Pulmonary artery endothelial cell (primary cell): ENCODE measurements around the gene CAMK1D. TPM values are rescaled to one million over a fixed set of nuclear protein-coding genes. Genes with fewer than 3 reads are reported as not detected.

Experiments used
- DNase-seq: peaks from one replicate; pipeline ENCODE4 v3.0.0-alpha.2; 2011; ENCODE audit warnings: low read depth, low spot score
- total RNA-seq: library from RNA; depleted of rRNA; stranded (reverse); fragments of >200 nt; gene quantifications from 2 replicates; pipeline ENCODE4 v1.2.3, GENCODE V29; 2014

The CAMK1D gene
- total RNA-seq, 1 donor from 2014 or later: 0.86 TPM

DNA sequence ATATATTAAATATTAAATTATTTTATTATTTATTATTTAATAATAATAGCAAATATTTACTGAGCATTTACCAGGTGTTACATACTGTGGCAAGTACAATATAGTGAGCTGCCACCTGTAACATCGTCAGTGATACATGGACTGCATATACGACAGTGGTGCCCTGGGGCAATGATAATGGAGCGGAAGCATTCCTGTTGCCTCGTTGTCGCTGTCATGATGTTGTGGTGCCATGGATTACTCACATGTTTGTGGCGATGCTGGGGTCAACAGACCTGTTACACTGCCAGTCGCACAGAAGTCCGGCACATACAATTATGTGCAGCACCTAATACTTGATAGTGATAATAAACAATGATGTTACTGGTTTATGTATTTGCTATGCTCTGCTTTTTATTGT, 20.6 kb downstream of the CAMK1D start:
- no peak for DNase-seq

DNA sequence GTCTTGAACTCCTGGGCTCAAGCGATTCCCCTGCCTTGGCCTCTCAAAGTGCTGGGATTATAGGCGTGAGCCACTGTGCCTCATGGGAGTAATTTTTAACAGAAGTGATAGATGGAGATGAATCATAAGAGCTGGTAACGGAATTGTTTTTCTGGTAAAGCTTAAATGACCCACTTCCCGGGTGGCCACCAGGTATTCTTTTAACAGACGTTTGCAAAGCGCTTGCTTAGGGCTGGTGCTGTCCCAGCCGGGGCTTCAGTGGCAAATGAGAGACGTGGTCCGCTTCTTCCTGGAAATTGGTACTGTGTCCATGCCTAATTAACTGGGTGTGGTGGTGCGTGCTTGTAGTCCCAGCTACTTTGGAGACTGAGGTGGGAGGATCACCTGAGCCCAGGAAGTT, 23.5 kb downstream of the CAMK1D start:
- DNase-seq: no peak

DNA sequence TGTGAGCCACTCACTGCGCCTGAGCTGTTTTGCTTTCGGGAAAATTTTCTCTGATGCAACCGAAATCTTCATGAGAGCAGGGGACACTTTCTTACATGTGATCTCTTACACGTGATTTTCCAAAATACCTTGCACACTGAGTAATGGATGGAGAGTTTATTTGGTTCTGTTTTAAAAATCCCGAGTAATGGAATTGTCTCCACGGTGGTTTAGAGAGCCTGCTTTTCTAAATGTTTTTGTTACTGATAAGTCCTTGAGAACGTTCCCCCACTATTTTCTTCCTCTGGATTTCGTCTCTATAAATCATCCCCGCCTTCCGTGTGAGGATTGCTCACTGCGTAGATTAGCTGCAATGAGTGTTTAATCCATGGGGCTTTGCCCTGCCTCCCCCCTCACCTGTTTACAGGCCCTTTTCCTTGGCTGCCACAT, 25.7 kb downstream of the CAMK1D start:
- DNase-seq: no peak

DNA sequence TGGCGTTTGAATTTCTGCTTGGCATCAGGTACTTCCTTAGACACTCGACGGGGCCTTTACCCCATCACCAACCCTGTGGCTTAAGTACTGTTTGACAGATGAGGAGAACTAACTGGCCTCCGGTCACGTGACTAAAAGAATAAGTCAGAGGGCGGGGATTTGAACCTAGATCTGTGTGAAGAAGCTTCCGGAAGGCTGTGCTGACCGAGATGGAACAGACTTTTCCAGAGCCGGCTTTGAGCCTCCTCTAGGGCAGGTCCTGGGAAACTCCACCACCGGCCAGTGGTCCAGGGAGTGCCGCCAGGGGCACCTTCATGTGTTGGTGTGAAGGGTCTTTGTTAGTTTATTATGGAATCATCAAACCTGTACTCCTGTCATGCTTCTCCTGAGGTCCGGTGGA, 26.9 kb downstream of the CAMK1D start:
- no peak for DNase-seq

DNA sequence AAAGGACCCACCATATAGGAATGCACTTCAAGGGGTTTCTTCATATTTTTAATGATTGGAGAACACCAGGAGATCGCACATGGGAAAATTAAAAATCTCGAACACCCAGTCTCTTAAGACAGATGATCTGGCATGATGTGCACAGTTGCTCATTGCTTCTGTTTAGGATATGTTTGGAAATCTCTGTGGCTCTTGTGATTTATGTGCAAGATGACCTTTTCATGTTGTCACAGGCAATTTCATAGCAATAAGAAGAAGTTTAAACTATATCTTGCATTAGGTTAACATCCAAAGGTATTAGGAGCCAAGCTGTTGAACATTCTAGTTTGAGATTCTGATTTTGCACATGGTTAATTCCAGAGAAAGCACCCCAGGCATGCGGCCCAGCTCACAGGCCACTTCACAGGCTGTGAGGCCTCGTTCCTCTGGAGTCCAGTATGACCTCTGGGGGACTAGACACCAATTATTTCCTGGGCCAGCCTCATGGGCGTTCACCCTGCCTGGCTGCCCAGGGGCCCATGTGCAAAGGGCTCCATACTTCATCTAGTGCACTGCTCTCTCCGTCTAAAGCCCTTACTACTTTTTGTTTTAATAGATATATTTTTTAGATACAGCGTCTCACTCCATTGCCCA, 28.4 kb downstream of the CAMK1D start:
- no peak for DNase-seq

DNA sequence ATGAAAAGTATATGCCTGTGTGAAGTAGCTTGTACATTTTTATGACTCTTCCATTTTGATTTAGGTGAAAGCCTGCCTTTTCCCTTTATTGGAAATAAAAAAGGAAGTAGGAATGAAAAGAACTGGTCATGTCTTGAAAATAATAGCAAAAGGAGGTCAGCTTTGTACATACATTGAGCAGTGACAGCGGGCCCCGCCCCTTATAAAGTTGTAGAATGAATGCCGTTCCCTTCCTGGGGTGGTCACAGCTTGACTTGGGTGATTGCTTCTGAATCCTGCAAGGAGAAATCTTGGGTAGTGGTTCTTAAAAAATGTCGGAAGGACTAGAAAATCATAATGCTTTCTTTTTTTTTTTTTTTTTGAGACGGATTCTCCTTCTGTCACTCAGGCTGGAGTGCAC, 31.7 kb downstream of the CAMK1D start:
- no peak for DNase-seq

DNA sequence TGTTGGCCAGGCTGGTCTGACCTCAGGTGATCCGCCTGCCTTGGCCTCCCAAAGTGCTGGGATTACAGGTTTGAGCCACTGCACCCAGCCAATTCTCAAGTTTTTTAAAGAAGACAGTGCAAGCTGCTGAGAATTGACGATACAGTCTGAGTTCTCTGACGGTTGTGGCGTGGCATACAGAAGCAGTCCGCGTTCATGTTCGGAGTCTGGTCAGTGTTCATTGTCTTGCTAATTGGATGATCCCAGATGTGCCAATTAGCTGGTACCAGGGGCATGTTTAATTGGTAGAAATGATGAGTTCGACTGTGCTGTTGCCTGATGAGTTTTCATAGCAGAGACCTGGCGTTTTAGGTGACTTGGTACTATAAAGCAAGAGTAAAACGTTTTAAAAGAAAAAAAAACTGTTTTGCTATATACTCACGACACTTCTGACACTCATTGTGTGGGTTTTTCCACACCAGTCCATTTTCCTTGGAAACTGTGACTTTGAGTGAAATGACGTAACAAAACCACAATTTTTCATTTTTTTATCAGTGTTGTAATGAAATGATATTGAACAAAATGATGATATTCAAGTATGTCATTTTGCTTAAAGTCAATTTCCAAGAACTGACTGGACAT, 32.3 kb downstream of the CAMK1D start:
- DNase-seq: no peak

DNA sequence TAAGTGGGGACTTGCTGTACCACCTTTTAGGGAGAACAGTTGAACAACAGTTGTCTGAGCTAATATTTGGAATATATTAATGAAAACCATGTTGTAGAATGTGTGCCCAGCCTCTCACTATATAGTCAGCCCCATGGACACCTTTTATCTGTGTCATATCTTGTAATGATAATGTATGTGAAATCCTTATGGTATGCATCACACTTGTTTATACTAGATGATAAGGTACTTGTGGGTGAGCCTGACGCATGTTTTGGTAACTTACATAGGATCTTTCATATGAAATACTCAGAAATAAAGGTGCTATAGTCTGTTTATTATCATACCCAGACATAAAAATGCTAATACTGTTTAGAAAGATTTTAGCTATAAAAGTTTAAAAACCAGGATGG, 32.8 kb downstream of the CAMK1D start:
- no peak for DNase-seq

DNA sequence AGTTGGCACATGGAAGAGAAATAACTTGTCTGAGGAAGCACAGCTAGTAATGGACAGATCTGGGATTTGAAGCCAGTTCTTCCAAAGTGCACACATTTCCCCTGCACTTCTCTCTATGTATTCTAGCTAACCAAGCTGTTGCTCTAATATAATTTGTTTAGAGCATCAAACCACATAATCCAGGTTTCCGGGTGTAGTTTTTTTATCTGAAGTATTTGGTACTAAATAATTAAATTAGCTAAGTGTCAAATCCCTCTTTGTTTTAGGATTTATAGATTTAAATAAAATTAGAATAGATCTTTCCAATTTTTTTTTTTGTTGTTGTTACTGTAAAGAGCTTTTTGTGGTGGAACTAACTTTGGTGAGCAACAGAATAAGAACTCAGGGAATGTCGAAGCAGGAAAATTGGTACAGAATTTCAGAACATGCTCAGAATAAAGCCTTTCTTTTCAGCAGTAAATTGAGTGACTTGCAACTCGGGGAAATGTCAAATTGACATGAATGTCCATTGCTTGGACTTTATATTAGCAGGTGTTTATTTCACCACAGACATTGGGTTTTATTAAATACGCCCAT, 33.7 kb downstream of the CAMK1D start:
- no peak for DNase-seq

DNA sequence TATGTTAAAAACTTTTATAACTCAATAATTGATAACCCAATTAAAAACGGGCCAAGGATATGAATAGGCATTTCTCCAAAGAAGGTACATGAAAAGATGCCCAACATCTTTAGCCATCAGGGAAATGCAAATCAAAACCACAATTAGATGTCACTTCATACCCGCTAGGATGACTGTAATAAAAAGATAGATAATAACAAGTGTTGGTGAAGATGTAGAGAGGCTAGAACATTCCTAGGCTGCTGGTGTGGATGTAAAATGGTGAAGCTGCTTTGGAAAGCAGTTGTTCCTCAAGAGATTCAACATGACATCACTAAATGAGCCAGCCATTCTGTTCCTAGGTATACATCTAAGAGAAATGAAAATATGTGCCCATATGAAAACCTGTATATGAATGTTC, 35.6 kb downstream of the CAMK1D start:
- DNase-seq: no peak

DNA sequence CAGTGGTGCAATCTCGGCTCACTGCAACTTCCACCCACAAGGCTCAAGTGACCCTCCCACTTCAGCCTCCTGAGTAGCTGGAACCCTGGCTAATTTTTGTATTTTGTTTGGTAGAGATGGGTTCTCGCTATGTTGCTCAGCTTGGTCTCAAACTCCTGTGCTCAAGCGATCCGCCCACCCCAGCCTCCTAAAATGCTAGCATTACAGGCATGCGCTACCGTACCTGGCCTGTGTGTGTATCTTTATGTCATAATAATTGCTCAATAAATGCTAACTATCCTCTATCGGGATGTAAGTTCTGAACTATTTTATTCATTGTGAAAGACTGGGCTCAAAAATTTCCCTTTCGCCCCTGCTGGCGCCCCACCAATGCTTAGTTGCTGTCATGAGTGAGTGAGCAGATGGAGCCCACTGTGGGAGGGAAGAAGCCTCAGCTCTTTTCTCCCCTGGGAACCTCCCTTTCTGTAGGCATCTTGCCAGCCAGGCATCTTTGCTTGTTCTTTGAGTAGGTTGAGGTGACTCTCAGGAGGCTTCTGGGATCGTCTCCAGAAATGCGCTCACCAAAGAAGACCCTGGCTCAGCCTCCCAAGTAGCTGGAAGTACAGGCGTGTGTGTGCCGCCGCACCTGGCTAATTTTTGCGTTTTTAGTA, 38.3 kb downstream of the CAMK1D start:
- DNase-seq: no peak

DNA sequence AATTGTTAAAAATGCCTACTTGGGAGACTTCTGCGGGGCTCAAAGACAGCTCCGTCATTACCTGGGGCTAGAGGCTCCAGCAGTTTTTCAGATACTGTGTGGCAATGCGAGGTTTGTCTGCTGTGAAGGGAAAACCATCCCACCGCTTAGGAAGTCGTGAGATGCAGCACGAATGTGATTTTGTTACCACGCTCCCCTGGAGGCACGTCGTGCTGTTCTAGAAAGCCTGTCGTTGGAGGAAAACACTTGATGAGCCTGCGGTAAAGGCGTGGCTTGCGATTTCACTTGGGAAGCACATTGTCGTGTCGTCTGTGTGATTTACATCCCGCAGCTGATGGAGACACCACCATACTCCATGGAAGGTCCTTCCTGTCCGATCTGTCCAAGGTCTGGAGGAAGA, 39.3 kb downstream of the CAMK1D start:
- no peak for DNase-seq

DNA sequence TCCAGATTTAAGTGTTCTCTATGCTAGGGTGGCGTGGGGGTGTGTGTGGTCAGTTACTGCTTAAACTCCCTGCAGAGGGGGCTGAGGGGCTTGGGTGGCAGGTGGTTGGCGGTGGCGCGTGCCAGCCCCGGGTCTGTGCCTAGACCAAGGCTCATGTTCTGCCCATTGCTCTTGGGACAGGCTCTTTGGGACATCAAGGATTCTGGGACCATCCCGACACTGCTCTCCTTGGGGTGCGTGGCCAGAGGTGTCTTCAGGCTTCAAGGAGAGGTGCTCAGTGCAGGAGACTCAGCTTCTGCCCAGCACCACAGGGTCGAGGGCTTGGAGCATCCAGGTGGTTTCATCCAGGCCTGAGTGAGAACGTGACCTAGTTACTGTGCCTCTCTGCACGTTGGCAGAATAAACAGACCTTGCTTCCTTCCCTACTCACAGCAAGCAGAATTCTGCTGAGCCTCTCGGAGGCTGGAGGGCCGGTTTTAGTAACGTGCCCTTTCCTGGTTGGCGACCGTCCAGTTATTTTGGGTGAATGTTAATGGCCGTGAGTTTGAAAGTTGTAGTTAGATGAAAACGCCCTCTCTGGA, 39.9 kb downstream of the CAMK1D start:
- no peak for DNase-seq

DNA sequence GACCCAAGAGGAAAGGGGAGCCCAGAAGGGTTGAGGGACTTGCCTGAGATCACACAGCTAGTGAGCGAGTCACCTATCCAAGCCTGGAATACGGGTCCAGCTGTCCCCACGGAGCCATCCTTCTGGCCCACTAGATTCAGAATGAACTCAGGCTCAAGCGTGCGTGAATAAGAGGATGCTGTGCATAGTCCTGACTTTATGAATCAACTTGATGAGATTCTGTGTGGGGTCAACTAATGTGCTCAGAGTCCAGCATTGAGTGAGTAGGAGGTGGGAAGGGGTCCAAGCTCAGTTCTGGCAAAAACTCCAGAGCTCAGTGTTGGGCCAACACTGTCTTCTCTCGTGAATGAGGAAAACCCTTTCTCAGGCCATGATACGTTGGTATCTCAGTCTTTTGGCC, 41.4 kb downstream of the CAMK1D start:
- no peak for DNase-seq

DNA sequence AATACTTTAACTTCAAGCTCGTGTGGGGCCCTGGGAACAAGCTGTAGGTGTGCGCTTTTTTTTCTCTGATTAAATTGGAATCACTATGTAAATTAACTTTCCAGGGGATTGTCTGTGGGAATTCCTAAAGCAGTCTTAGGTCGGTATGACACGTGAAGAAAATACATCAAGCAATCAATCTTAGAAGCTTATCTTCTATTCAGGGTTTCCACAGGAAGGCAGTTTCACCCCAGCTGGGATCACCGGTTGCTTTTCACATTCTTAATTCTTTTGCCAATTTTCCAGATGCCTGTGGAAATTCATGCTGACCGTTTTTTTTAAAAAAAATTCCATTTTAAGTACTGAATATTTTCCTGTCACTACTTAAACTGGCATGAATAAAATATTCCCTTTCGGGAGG, 41.9 kb downstream of the CAMK1D start:
- no peak for DNase-seq

DNA sequence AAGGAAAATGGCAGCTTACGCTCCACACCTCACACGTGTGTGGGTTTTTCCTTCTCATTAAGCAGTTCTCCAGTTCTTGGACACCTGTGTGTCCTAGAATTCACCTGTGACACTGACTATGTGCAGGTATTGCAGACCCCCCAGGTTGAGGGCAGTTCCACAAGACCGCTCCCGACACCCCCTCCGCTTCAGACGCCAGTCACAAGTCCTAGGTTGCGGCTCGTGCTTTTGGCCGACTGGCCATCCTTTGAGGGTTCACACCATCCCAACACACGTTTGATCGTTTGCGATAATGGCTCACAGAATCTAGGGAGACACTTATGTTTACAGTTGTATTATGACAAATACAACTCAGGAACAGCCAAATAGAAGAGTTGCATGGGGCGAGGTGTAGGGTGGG, 44.5 kb downstream of the CAMK1D start:
- DNase-seq: no peak

DNA sequence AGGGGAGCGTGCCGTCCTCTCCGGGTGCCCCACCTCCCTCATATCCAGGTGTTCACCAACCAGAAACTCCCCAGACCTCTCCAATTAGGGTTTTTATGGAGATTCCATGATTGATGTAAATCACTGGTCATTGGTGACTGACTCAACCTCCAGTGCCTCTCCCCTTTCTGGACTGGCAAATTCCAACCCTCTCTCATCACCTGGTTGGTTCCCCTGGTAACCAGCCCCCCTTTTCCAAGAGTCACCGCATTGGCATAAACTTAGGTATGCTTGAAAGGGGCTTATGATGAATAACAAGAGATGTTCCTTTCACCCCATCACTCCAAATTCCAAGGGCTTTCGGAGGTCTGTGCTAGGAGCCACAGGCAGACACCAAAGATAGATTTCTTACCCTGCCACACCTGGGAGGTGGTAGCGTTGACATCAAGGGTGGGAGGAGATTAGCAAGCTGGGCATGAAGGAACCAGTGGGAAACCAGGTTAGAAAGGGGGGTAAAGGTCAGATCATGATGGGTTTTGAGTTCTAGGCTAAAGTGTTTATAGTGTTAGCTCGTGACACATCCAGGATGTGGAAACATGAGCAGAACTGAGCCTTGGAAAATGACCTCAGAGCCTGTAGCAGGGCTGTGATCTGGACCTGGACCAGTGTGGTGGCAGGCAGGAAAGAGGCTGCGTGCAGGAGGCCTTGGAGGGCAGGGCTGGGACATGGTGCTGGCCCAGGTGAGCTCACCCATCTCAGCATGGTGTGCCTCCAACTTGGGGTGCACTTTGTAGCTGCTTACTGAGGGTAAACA, 45.1 kb downstream of the CAMK1D start:
- no peak for DNase-seq

DNA sequence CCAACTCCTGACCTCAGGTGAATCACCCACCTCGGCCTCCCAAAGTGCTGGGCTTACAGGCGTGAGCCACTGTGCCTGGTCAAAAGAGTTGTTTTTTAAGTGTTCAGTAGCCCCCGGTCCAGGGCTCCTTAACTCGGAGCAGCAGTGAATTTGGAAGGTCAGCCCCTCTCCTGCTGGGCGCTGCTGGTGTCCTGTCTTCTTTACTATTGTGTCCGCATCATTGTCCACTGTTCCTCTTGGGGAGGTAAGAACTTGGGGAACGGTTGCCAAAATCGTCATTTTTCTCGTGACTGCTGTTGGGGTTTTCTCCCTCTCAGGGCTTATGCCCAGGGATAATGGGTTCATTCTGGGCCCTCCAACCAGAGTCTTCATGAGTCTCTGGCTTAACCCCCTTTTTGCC, 46.7 kb downstream of the CAMK1D start:
- no peak for DNase-seq

DNA sequence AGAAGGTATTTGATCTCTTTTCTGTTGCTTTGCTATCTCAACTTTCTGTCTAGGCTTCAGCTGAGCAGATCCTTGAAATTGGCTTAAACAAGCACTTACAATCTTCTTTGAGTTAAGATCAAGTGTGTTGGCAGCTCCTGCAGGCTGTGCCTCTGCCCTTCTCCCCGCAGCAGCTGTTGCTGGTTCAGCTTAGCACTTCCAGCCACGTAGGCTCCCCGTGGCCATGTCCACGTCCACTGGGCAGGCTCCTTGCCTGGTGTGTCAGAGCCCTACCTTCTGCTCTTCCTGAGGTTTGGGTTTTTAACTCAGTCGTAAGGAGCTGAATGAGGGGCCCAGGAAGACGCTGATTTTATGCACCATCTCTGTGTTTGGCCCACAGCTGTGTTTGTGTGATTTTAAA, 47.2 kb downstream of the CAMK1D start:
- DNase-seq: no peak

DNA sequence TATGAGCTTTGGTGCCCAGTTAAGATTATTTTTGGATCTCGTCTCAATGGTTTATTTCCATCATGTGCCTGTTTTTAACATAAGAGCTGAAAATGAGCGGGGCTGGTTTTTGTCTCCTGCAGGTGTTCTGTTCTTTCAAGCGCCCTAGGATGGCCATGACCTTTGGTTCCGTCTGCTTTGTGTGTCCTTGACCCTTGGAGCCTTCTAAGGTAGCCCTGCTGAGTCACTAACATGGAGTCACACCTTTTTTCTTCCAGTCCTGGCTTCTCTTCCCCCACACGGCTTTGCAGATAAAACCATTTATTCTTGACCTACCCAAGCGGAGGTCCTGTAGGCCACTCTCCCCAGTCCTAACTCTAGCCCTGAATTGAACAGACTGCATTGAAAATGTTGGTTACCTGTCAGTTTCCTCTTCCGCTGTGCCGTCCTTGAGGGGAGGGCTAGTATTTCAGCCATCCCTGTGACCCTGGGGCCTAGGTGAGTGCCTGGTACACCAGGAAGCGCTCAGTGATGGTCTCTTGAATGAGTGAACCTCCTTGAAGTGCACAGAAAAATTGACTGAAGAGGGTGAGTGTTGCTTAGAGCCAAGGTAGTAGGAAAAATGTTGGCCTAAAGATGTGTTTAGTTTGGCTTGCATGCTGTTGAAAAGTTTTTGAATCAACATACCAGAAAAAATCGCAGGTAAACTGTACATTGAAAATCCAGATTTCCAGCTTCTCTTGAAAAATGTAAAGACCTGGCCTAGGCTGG, 48.0 kb downstream of the CAMK1D start:
- DNase-seq: no peak

DNA sequence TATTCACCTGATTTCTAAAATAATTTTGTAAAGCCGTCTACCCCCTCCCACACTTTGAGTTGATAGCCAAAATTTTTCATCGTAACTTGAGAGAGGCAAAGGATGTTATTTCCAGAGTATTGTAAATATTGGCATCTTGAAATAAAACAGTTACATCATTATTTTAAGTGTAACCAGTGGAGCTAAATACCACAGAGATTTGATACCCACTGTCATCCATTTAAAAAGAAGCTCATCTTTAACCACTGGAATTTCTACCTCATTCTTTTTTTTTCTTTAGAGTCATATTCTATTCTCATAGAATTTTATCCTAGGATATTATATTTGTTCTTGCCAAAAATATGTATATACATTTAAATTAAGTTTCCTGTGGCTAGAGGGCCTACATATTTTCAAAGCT, 48.6 kb downstream of the CAMK1D start:
- no peak for DNase-seq
